Hematopoietic multipotent progenitor cell treated with erythropoietin and hydrocortisone succinate and interleukin-3 and kit ligand, for 4 days (in vitro differentiated cells): ENCODE measurements around the gene SBNO1.
"Not testable (repeated sequence)": the region's sequence is repeated elsewhere in the genome, so short reads cannot be mapped to it uniquely, and the experiment has no call there.

Experiments used
- DNase-seq: peaks from one replicate; pipeline ENCODE4 v3.0.0-alpha.2; 2015

The SBNO1 gene

GRCh38 chr12:123268850-123269249, 95.8 kb downstream of the SBNO1 start:
- DNase-seq: no peak

- peak; percentile 90 for DNase-seq
Observed at GRCh38 chr12:123267991-123268843, 96.4 kb downstream of the SBNO1 start.

GRCh38 chr12:123267335-123267920, 97.2 kb downstream of the SBNO1 start:
- DNase-seq: no peak

- DNase-seq: no peak
Observed at GRCh38 chr12:123266679-123267277, 97.9 kb downstream of the SBNO1 start.

- DNase-seq: no peak
Observed at GRCh38 chr12:123265851-123266678, 98.6 kb downstream of the SBNO1 start.

- peak; percentile 64 for DNase-seq
Observed at GRCh38 chr12:123264642-123265041, 100.0 kb downstream of the SBNO1 start.

GRCh38 chr12:123263196-123263817, 101.3 kb downstream of the SBNO1 start:
- no peak for DNase-seq

- DNase-seq: no peak
Observed at GRCh38 chr12:123261196-123261595, 103.5 kb downstream of the SBNO1 start.

- DNase-seq: no peak
Observed at GRCh38 chr12:123260081-123260480, 104.6 kb downstream of the SBNO1 start.

- DNase-seq: no peak
Observed at GRCh38 chr12:123258593-123258992, 106.1 kb downstream of the SBNO1 start.

GRCh38 chr12:123254853-123255446, 109.7 kb downstream of the SBNO1 start:
- DNase-seq: no peak

- DNase-seq: no peak
Observed at GRCh38 chr12:123253641-123254459, 110.8 kb downstream of the SBNO1 start.

- DNase-seq: not testable (repeated sequence)
Observed at GRCh38 chr12:123252365-123252764, 112.3 kb downstream of the SBNO1 start.

GRCh38 chr12:123251403-123252076, 113.1 kb downstream of the SBNO1 start:
- no peak for DNase-seq

- peak; percentile 40 for DNase-seq
Observed at GRCh38 chr12:123250471-123251383, 113.9 kb downstream of the SBNO1 start.

GRCh38 chr12:123248996-123249741, 115.5 kb downstream of the SBNO1 start:
- DNase-seq: not testable (repeated sequence)

- not testable (repeated sequence) for DNase-seq
Observed at GRCh38 chr12:123248129-123248528, 116.5 kb downstream of the SBNO1 start.

- no peak for DNase-seq
Observed at GRCh38 chr12:123245678-123246077, 119.0 kb downstream of the SBNO1 start.
